K562 (cell line): ENCODE results near the gene FBXL12. TPM values are rescaled to one million over a fixed set of nuclear protein-coding genes. Genes with fewer than 3 reads are reported as not detected.
A peak's percentile ranks its signal among the peaks of the same experiment; 100 is the strongest.

Experiments
- ARID4B ChIP-seq: sonication (generic); formaldehyde crosslinking; IDR thresholded peaks from 2 replicates; pipeline ENCODE4 v1.8.0; 2022; ENCODE audit warnings: mild to moderate bottlenecking, missing genetic modification reagents
- BCOR ChIP-seq: fragments of 450-650 bp; IDR thresholded peaks from 2 replicates; pipeline ENCODE4 v1.6.1; 2016
- CC2D1A ChIP-seq: fragments of 450-650 bp; IDR thresholded peaks from 2 replicates; pipeline ENCODE4 v1.6.1; 2017; ENCODE audit warnings: mild to moderate bottlenecking
- CREB1 ChIP-seq, 2 experiments: sonication (generic) in 1 of 2; formaldehyde crosslinking in 1 of 2; IDR thresholded peaks; 2 replicates each; pipeline versions ENCODE4 v1.6.1 to v1.8.0; 2012 to 2022; ENCODE audit warnings: inconsistent platforms in 1 of 2, mild to moderate bottlenecking in 1 of 2, missing genetic modification reagents in 1 of 2, moderate library complexity in 1 of 2
- ELF4 ChIP-seq: fragments of 450-650 bp; formaldehyde crosslinking; IDR thresholded peaks from 2 replicates; pipeline ENCODE4 v1.4.0; 2022; ENCODE audit warnings: missing genetic modification characterization
- FOXO4 ChIP-seq: fragments of 450-650 bp; formaldehyde crosslinking; IDR thresholded peaks from 2 replicates; pipeline ENCODE4 v1.4.0; 2020; ENCODE audit warnings: mild to moderate bottlenecking, moderate library complexity
- GATA2 ChIP-seq: sonication (generic); formaldehyde crosslinking; IDR thresholded peaks from 2 replicates; pipeline ENCODE4 v1.4.0; 2020; ENCODE audit warnings: mild to moderate bottlenecking, missing genetic modification reagents
- L3MBTL2 ChIP-seq: fragments of 450-650 bp; IDR thresholded peaks from 2 replicates; pipeline ENCODE4 v1.6.1; 2016; ENCODE audit warnings: mild to moderate bottlenecking, moderate library complexity
- NCOA6 ChIP-seq: fragments of 450-650 bp; IDR thresholded peaks from 2 replicates; pipeline ENCODE4 v1.6.1; 2017; ENCODE audit warnings: mild to moderate bottlenecking
- NELFE ChIP-seq: IDR thresholded peaks from 2 replicates; pipeline ENCODE4 v1.6.1; 2011; ENCODE audit warnings: mild to moderate bottlenecking; ENCODE audit not compliant: insufficient read depth, insufficient read length
- RBFOX2 ChIP-seq: fragments of 200-400 bp; formaldehyde crosslinking; IDR thresholded peaks from 2 replicates; pipeline ENCODE4 v1.6.1; 2017; ENCODE audit warnings: low read depth, mild to moderate bottlenecking, low read length, moderate library complexity
- RBM22 ChIP-seq: fragments of 200-400 bp; formaldehyde crosslinking; IDR thresholded peaks from 2 replicates; pipeline ENCODE4 v1.6.1; 2018; ENCODE audit warnings: low read length, low read depth; ENCODE audit not compliant: poor library complexity, severe bottlenecking
- RNF219 ChIP-seq: fragments of 250-450 bp; sonication (Bioruptor Pico); IDR thresholded peaks from 2 replicates; pipeline ENCODE4 v1.5.0; 2022; ENCODE audit warnings: mild to moderate bottlenecking
- SOX6 ChIP-seq: fragments of 450-650 bp; IDR thresholded peaks from 2 replicates; pipeline ENCODE4 v1.6.1; 2014; ENCODE audit warnings: mild to moderate bottlenecking
- STAT6 ChIP-seq: sonication (generic); formaldehyde crosslinking; IDR thresholded peaks from 2 replicates; pipeline ENCODE4 v1.8.1; 2023; ENCODE audit warnings: mild to moderate bottlenecking, missing genetic modification reagents
- ZNF133 ChIP-seq: fragments of 250-450 bp; sonication (Bioruptor Pico); IDR thresholded peaks from 2 replicates; pipeline ENCODE4 v1.4.0; 2020; ENCODE audit warnings: mild to moderate bottlenecking
- ZNF668 ChIP-seq: fragments of 250-450 bp; sonication (Bioruptor Pico); IDR thresholded peaks from 2 replicates; pipeline ENCODE4 v1.8.0; 2022; ENCODE audit warnings: mild to moderate bottlenecking, inconsistent platforms
- polyA plus RNA-seq, 8 experiments: library from polyadenylated mRNA; depleted of rRNA in 4 of 8; stranded (reverse) in 5 of 8; unstranded in 3 of 8; fragments of >200 nt; fragmentation: Nextera tagmentation in 2 of 8; fragmentation: Illumina TruSeq in 1 of 8; extraction: Ambion mirVana in 2 of 8; extraction: Trizol in 1 of 8; gene quantifications; 2 replicates each; pipeline versions ENCODE4 v1.2.1 to v1.2.3, GENCODE V29; 2011 to 2014; ENCODE audit warnings: inconsistent platforms in 1 of 8, missing spikeins in 1 of 8
- total RNA-seq, 7 experiments: library from RNA; depleted of rRNA in 6 of 7; stranded (reverse); fragments of >200 nt in 6 of 7; fragmentation: Illumina TruSeq in 2 of 7; extraction: Trizol in 2 of 7; gene quantifications; 2 replicates each; pipeline versions ENCODE4 v1.2.1 to v1.2.3, GENCODE V29; 2011 to 2021; ENCODE audit warnings: low replicate concordance in 1 of 7

The FBXL12 gene
- total and polyA plus RNA-seq, 9 of the 15 experiments (the other 6 are each of a cell fraction or from before 2014, with no cell fraction given) = 2.7 to 40.5 (median 26.5) TPM

GRCh38 chr19:9785367-9786331 is 33.2 kb downstream of the FBXL12 start (continued):
- no peak; the same call in 1 of the 2 replicates for TF ChIP-seq ARID4B
- no peak for TF ChIP-seq GATA2 (CRISPR knock-in tag)
- TF ChIP-seq NELFE = no peak
- TF ChIP-seq FOXO4 = no peak
- TF ChIP-seq SOX6 = peak; percentile 61
- TF ChIP-seq ZNF668 = no peak
- TF ChIP-seq NCOA6 = no peak
- TF ChIP-seq RBM22 = peak; percentile 32
- TF ChIP-seq CC2D1A = peak; percentile 66; the same call in 1 of the 2 replicates
- TF ChIP-seq RBFOX2 = peak; percentile 94
- no peak for TF ChIP-seq RNF219 (CRISPR knock-in tag)
- TF ChIP-seq CREB1 (IDR thresholded peaks at IDR 0.05) = peak; percentile 26; the same call in 1 of the 2 replicates
- TF ChIP-seq CREB1 (CRISPR knock-in tag; IDR thresholded peaks at IDR 0.05) = peak; percentile 45; the same call in 1 of the 2 replicates
- TF ChIP-seq ELF4 (CRISPR knock-in tag) = no peak
- TF ChIP-seq L3MBTL2 = peak; percentile 62
- TF ChIP-seq ZNF133 = no peak
- TF ChIP-seq STAT6 = no peak
- peak; percentile 63; the same call in 1 of the 2 replicates for TF ChIP-seq BCOR
